Gastroesophageal sphincter (tissue), 3 donors: ENCODE measurements around the gene TAS1R1.

Experiments
- POLR2A ChIP-seq, 2 donors: fragments of 450-650 bp; IDR thresholded peaks; one replicate each; pipeline ENCODE4 v1.6.1; 2017; ENCODE audit warnings: antibody characterized with exemption in 2 of 2, mild to moderate bottlenecking in 2 of 2, moderate library complexity in 1 of 2
- POLR2AphosphoS5 ChIP-seq: sonication (generic); formaldehyde crosslinking; IDR thresholded peaks from one replicate; pipeline ENCODE4 v1.6.1; 2017; ENCODE audit warnings: antibody characterized with exemption
- TF ChIP-seq, protein P1 (sequence below), 4 experiments: fragments of 200-600 bp in 2 of 4; fragments of 450-650 bp in 2 of 4; sonication (generic) in 1 of 4; IDR thresholded peaks; one replicate each; pipeline ENCODE4 v1.5.1; 2017 to 2019; ENCODE audit warnings: antibody characterized with exemption in 4 of 4, mild to moderate bottlenecking in 2 of 4, moderate library complexity in 2 of 4

GRCh38 chr1:6570987-6571386 lies 15.9 kb downstream of the TAS1R1 start:
- TF ChIP-seq, protein P1, sequence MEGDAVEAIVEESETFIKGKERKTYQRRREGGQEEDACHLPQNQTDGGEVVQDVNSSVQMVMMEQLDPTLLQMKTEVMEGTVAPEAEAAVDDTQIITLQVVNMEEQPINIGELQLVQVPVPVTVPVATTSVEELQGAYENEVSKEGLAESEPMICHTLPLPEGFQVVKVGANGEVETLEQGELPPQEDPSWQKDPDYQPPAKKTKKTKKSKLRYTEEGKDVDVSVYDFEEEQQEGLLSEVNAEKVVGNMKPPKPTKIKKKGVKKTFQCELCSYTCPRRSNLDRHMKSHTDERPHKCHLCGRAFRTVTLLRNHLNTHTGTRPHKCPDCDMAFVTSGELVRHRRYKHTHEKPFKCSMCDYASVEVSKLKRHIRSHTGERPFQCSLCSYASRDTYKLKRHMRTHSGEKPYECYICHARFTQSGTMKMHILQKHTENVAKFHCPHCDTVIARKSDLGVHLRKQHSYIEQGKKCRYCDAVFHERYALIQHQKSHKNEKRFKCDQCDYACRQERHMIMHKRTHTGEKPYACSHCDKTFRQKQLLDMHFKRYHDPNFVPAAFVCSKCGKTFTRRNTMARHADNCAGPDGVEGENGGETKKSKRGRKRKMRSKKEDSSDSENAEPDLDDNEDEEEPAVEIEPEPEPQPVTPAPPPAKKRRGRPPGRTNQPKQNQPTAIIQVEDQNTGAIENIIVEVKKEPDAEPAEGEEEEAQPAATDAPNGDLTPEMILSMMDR (IDR thresholded peaks at IDR 0.05), result no peak
- no peak for TF ChIP-seq POLR2A (IDR thresholded peaks at IDR 0.05)
- no peak for TF ChIP-seq POLR2AphosphoS5
